Ectodermal cell (in vitro differentiated cells): ENCODE data around the gene SIRPD.
"Not testable (repeated sequence)": the region's sequence is repeated elsewhere in the genome, so short reads cannot be mapped to it uniquely, and the experiment has no call there.

ENCODE experiments used
- H3K27ac ChIP-seq: 2 replicates; pipeline ENCODE4 v1.7.0; 2013; ENCODE audit warnings: mild to moderate bottlenecking, low read depth, low read length; ENCODE audit not compliant: insufficient read depth, poor library complexity, severe bottlenecking
- H3K27me3 ChIP-seq: 2 replicates; pipeline ENCODE4 v1.7.0; 2013; ENCODE audit warnings: mild to moderate bottlenecking, low read length; ENCODE audit not compliant: insufficient read depth, control insufficient read depth, poor library complexity, severe bottlenecking
- H3K36me3 ChIP-seq: one replicate; pipeline ENCODE4 v1.7.0; 2013; ENCODE audit warnings: low read length; ENCODE audit not compliant: control insufficient read depth, insufficient read depth
- H3K4me1 ChIP-seq: one replicate; pipeline ENCODE4 v1.7.0; 2013; ENCODE audit warnings: low read length; ENCODE audit not compliant: control insufficient read depth, insufficient read depth
- H3K4me3 ChIP-seq: 2 replicates; pipeline ENCODE4 v1.7.0; 2013; ENCODE audit warnings: low read depth, low read length, control low read depth; ENCODE audit not compliant: insufficient read depth
- H3K9me3 ChIP-seq: 2 replicates; pipeline ENCODE4 v1.7.0; 2013; ENCODE audit warnings: mild to moderate bottlenecking, low read length, moderate library complexity; ENCODE audit not compliant: control insufficient read depth
- WGBS, 2 experiments: methylation state at CpG; one replicate each; pipeline ENCODE4 v1.1.7; 2013; ENCODE audit warnings: missing lambda C conversion rate in 2 of 2; 5-methylcytosine and 5-hydroxymethylcytosine counted together

The SIRPD gene

GRCh38 chr20:1499528-1500420 lies 57.7 kb downstream of the SIRPD start:
- H3K4me1 ChIP-seq = no peaks in the 10 kb centered on the region
- no peaks in the 10 kb centered on the region for H3K9me3 ChIP-seq
- no peak overlapping the region for H3K27ac ChIP-seq
- no peak overlapping the region for H3K4me3 ChIP-seq
- 93 to 95% methylated on average over 8 of the region's 8 CpGs for WGBS, 2 experiments
- H3K27me3 ChIP-seq = no peaks in the 10 kb centered on the region
- no peaks in the 10 kb centered on the region for H3K36me3 ChIP-seq

GRCh38 chr20:1497371-1497770 lies 60.1 kb downstream of the SIRPD start:
- WGBS, 2 experiments = 92 to 96% methylated on average over 5 of the region's 5 CpGs
- not testable (repeated sequence) for H3K4me1 ChIP-seq, H3K27ac ChIP-seq, H3K36me3 ChIP-seq, H3K27me3 ChIP-seq, H3K4me3 ChIP-seq, H3K9me3 ChIP-seq

- Histone ChIP-seq H3K9me3 (no peaks in the 10 kb centered on the region), H3K36me3 (no peaks in the 10 kb centered on the region), H3K27me3 (no peaks in the 10 kb centered on the region), H3K4me1 (no peaks in the 10 kb centered on the region), H3K4me3 (no peak overlapping the region), H3K27ac (no peak overlapping the region)
- 90 to 96% methylated on average over 2 to 3 of the region's 3 CpGs for WGBS, 2 experiments
Observed at GRCh38 chr20:1496930-1497329, 60.6 kb downstream of the SIRPD start.

- 85 to 86% methylated on average over 3 of the region's 3 CpGs for WGBS, 2 experiments
- Histone ChIP-seq H3K9me3 (no peaks in the 10 kb centered on the region), H3K27me3 (no peaks in the 10 kb centered on the region), H3K4me3 (no peak overlapping the region), H3K27ac (no peak overlapping the region), H3K4me1 (no peaks in the 10 kb centered on the region), H3K36me3 (no peaks in the 10 kb centered on the region)
Observed at GRCh38 chr20:1494436-1494835, 63.1 kb downstream of the SIRPD start.

GRCh38 chr20:1493536-1493935 lies 64.0 kb downstream of the SIRPD start:
- Histone ChIP-seq H3K27me3 (peaks cover 4% of the 10 kb centered on the region), H3K4me3 (no peak overlapping the region), H3K27ac (no peak overlapping the region), H3K9me3 (no peaks in the 10 kb centered on the region), H3K36me3 (no peaks in the 10 kb centered on the region), H3K4me1 (no peaks in the 10 kb centered on the region)
- WGBS, 2 experiments = 90 to 100% methylated on average over 1 of the region's 1 CpG

- WGBS, 2 experiments = 90 to 97% methylated on average over 2 of the region's 2 CpGs
- Histone ChIP-seq H3K36me3 (no peaks in the 10 kb centered on the region), H3K9me3 (no peaks in the 10 kb centered on the region), H3K4me3 (no peak overlapping the region), H3K27ac (no peak overlapping the region), H3K4me1 (no peaks in the 10 kb centered on the region), H3K27me3 (peaks cover 4% of the 10 kb centered on the region)
Observed at GRCh38 chr20:1491860-1492642, 65.5 kb downstream of the SIRPD start.

- Histone ChIP-seq H3K9me3 (no peaks in the 10 kb centered on the region), H3K4me1 (no peaks in the 10 kb centered on the region), H3K27ac (no peak within 1 kb of the TSS), H3K27me3 (peaks cover 4% of the 10 kb centered on the region), H3K36me3 (no peaks in the 10 kb centered on the region), H3K4me3 (no peak within 1 kb of the TSS)
- WGBS, 2 experiments = 94 to 95% methylated on average over 10 to 11 of the region's 11 CpGs
Observed at GRCh38 chr20:1491281-1491840, 66.1 kb downstream of the SIRPD start, which contains the start of gene SIRPB2. Gene SIRPB2 (minus strand): TSS chr20:1491420. CDS start chr20:1491359, 61 bp downstream.

GRCh38 chr20:1490643-1491195 lies 66.8 kb downstream of the SIRPD start:
- WGBS, 2 experiments = 88 to 92% methylated on average over 9 of the region's 9 CpGs
- Histone ChIP-seq H3K9me3 (no peaks in the 10 kb centered on the region), H3K4me3 (no peak overlapping the region), H3K27me3 (peaks cover 4% of the 10 kb centered on the region), H3K27ac (no peak overlapping the region), H3K4me1 (no peaks in the 10 kb centered on the region), H3K36me3 (no peaks in the 10 kb centered on the region)

GRCh38 chr20:1489764-1490436 lies 67.6 kb downstream of the SIRPD start:
- Histone ChIP-seq H3K9me3 (no peaks in the 10 kb centered on the region), H3K4me1 (no peaks in the 10 kb centered on the region), H3K4me3 (no peak overlapping the region), H3K36me3 (no peaks in the 10 kb centered on the region), H3K27ac (no peak overlapping the region), H3K27me3 (peaks cover 4% of the 10 kb centered on the region)
- 87 to 93% methylated on average over 6 of the region's 6 CpGs for WGBS, 2 experiments
